HL-60 (cell line): ENCODE measurements around the gene CYB5R2.

Experiments used
- GABPA ChIP-seq: IDR thresholded peaks from 2 replicates; pipeline ENCODE4 v1.6.1; 2012; ENCODE audit warnings: low read depth
- POLR2AphosphoS5 ChIP-seq: IDR thresholded peaks from 2 replicates; pipeline ENCODE4 v1.6.1; 2012; ENCODE audit warnings: low read depth
- SPI1 ChIP-seq: IDR thresholded peaks from 2 replicates; pipeline ENCODE4 v1.6.1; 2012; ENCODE audit warnings: low read depth, mild to moderate bottlenecking, borderline replicate concordance
- TF ChIP-seq, protein P1 (sequence below): IDR thresholded peaks from one replicate; pipeline ENCODE4 v1.5.1; 2011; ENCODE audit warnings: low read length, control low read depth, inconsistent platforms; ENCODE audit not compliant: insufficient read depth
- TF ChIP-seq, protein P2 (sequence below): IDR thresholded peaks from 2 replicates; pipeline ENCODE4 v1.6.1; 2012; ENCODE audit warnings: low read depth; ENCODE audit not compliant: insufficient replicate concordance

DNA sequence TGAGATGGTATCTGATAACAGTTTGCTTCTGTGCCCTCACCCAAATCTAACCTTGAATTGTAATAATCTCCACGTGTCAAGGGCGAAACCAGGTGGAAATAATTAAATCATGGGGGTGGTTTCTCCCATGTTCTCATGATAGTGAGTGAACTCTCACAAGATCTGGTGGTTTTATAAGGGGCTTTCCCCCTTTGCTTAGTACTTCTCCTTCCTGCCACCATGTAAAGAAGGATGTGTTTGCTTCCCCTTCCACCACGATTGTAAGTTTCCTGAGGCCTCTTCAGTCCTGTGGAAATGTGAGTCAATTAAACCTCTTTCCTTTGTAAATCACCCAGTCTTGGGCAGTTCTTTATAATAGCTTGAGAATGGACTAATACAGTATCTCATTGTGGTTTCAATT lies 41.5 kb upstream of the CYB5R2 start:
- TF ChIP-seq, protein P1, sequence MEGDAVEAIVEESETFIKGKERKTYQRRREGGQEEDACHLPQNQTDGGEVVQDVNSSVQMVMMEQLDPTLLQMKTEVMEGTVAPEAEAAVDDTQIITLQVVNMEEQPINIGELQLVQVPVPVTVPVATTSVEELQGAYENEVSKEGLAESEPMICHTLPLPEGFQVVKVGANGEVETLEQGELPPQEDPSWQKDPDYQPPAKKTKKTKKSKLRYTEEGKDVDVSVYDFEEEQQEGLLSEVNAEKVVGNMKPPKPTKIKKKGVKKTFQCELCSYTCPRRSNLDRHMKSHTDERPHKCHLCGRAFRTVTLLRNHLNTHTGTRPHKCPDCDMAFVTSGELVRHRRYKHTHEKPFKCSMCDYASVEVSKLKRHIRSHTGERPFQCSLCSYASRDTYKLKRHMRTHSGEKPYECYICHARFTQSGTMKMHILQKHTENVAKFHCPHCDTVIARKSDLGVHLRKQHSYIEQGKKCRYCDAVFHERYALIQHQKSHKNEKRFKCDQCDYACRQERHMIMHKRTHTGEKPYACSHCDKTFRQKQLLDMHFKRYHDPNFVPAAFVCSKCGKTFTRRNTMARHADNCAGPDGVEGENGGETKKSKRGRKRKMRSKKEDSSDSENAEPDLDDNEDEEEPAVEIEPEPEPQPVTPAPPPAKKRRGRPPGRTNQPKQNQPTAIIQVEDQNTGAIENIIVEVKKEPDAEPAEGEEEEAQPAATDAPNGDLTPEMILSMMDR: no peak
- TF ChIP-seq, protein P2, sequence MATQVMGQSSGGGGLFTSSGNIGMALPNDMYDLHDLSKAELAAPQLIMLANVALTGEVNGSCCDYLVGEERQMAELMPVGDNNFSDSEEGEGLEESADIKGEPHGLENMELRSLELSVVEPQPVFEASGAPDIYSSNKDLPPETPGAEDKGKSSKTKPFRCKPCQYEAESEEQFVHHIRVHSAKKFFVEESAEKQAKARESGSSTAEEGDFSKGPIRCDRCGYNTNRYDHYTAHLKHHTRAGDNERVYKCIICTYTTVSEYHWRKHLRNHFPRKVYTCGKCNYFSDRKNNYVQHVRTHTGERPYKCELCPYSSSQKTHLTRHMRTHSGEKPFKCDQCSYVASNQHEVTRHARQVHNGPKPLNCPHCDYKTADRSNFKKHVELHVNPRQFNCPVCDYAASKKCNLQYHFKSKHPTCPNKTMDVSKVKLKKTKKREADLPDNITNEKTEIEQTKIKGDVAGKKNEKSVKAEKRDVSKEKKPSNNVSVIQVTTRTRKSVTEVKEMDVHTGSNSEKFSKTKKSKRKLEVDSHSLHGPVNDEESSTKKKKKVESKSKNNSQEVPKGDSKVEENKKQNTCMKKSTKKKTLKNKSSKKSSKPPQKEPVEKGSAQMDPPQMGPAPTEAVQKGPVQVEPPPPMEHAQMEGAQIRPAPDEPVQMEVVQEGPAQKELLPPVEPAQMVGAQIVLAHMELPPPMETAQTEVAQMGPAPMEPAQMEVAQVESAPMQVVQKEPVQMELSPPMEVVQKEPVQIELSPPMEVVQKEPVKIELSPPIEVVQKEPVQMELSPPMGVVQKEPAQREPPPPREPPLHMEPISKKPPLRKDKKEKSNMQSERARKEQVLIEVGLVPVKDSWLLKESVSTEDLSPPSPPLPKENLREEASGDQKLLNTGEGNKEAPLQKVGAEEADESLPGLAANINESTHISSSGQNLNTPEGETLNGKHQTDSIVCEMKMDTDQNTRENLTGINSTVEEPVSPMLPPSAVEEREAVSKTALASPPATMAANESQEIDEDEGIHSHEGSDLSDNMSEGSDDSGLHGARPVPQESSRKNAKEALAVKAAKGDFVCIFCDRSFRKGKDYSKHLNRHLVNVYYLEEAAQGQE: no peak
- TF ChIP-seq GABPA (no peak), POLR2AphosphoS5 (no peak), SPI1 (no peak)
